C4-2B (cell line): ENCODE data around the gene OR6Q1.

Experiments used
- H3K27ac ChIP-seq: fragments of 450-650 bp; 2 replicates; pipeline ENCODE4 v1.5.1; 2017
- ZFX ChIP-seq: fragments of 450-650 bp; IDR thresholded peaks from 2 replicates; pipeline ENCODE4 v1.6.1; 2017
- TF ChIP-seq, protein P1 (sequence below): fragments of 450-650 bp; conservative IDR thresholded peaks from 2 replicates; pipeline ENCODE4 v1.5.1; 2017; ENCODE audit warnings: mild to moderate bottlenecking

Gene OR6Q1

DNA sequence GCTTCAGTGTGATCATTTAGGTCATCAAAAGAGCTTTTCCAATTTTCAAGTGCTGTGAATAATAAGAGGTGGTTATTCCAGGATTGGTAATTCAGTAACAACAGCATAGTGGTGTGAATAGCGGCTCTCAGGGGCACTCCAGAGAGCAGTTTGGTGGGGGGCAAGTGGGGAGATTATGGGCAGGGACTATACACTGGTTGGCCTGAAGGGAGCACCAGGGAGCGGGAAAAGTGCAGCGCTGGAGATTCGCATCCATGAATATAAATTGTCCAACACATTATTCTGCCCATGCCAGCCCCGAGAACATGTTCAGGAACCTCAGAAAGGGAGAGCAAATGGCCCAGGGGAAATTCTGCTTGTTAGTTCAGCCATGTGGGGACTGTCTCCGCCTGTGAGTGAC, 37.9 kb downstream of the OR6Q1 start:
- H3K27ac ChIP-seq, result no peak overlapping the region
- TF ChIP-seq, protein P1, sequence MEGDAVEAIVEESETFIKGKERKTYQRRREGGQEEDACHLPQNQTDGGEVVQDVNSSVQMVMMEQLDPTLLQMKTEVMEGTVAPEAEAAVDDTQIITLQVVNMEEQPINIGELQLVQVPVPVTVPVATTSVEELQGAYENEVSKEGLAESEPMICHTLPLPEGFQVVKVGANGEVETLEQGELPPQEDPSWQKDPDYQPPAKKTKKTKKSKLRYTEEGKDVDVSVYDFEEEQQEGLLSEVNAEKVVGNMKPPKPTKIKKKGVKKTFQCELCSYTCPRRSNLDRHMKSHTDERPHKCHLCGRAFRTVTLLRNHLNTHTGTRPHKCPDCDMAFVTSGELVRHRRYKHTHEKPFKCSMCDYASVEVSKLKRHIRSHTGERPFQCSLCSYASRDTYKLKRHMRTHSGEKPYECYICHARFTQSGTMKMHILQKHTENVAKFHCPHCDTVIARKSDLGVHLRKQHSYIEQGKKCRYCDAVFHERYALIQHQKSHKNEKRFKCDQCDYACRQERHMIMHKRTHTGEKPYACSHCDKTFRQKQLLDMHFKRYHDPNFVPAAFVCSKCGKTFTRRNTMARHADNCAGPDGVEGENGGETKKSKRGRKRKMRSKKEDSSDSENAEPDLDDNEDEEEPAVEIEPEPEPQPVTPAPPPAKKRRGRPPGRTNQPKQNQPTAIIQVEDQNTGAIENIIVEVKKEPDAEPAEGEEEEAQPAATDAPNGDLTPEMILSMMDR, result peak; percentile 30
- TF ChIP-seq ZFX, result no peak

DNA sequence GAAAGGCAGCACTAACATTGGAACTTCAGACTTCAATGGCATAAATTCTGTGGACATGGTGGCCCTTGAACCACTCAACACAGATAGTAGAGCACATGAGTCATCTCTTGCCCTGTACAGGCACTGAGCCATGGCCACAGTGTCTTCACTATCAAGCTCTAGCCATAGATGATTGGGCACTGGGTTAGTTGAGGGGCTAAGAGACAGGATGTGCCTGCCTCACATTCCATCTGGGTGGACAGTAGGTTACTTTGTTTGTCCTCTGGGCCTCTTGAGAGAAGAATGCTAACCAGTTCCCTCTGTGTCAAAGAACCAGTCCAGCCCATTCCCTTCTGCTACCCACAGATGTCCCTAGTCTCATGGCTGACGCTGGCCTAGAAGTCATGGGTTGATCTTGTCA, 39.8 kb downstream of the OR6Q1 start:
- H3K27ac ChIP-seq, result no peak overlapping the region
- TF ChIP-seq, protein P1, result no peak
- no peak for TF ChIP-seq ZFX

DNA sequence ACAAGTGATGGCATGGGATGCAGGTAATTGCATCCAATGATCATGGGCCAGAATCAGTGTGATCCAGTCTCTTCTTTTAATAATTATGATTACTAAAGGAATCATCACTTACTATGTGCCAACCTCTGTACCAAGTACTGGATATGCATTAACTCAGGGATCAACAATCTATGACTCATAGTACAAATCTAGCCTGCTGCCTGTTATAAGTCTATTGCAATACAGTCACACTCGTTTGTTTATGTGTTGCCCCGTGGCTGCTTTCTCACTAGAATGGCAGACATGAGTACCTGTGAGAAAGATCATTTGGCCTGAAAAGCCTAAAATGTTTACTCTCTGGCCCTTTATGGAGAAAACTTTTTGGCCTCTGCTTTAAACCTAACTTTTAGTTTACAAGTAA, 45.0 kb downstream of the OR6Q1 start:
- TF ChIP-seq, protein P1, result no peak
- no peak for TF ChIP-seq ZFX
- H3K27ac ChIP-seq, result no peak overlapping the region
